SK-N-SH treated with all-trans-retinoic acid at 6 μM for 48 hours (cell line): Measurements from ENCODE around the gene POLD1.

ENCODE experiments used
- CSDC2 ChIP-seq: fragments of 250-450 bp; sonication (Bioruptor Pico); IDR thresholded peaks from 2 replicates; pipeline ENCODE4 v1.5.0; 2020; ENCODE audit warnings: mild to moderate bottlenecking, moderate library complexity
- CSRNP3 ChIP-seq: fragments of 250-450 bp; sonication (Bioruptor Pico); IDR thresholded peaks from 2 replicates; pipeline ENCODE4 v1.5.1; 2021; ENCODE audit warnings: mild to moderate bottlenecking, moderate library complexity
- ESRRG ChIP-seq: fragments of 250-450 bp; sonication (Bioruptor Pico); IDR thresholded peaks from 2 replicates; pipeline ENCODE4 v1.6.1; 2021; ENCODE audit warnings: mild to moderate bottlenecking
- OSR1 ChIP-seq: fragments of 250-450 bp; sonication (Bioruptor Pico); IDR thresholded peaks from 2 replicates; pipeline ENCODE4 v1.8.0; 2022; ENCODE audit warnings: moderate library complexity, mild to moderate bottlenecking, inconsistent platforms
- RARB ChIP-seq: fragments of 250-450 bp; sonication (Bioruptor Pico); IDR thresholded peaks from 2 replicates; pipeline ENCODE4 v1.8.0; 2021; ENCODE audit warnings: mild to moderate bottlenecking, moderate library complexity
- TOX ChIP-seq: fragments of 250-450 bp; sonication (Bioruptor Pico); IDR thresholded peaks from 2 replicates; pipeline ENCODE4 v1.8.0; 2021; ENCODE audit warnings: mild to moderate bottlenecking, moderate library complexity, borderline replicate concordance
- ZFP30 ChIP-seq: fragments of 450-650 bp; formaldehyde crosslinking; IDR thresholded peaks from 2 replicates; pipeline ENCODE4 v1.5.0; 2022; ENCODE audit warnings: mild to moderate bottlenecking, moderate library complexity
- ZNF565 ChIP-seq: fragments of 450-650 bp; formaldehyde crosslinking; conservative IDR thresholded peaks from 2 replicates; pipeline ENCODE4 v1.5.0; 2020; ENCODE audit warnings: low read depth, mild to moderate bottlenecking, moderate library complexity
- TF ChIP-seq, protein P1 (sequence below): fragments of 250-450 bp; sonication (Bioruptor Pico); IDR thresholded peaks from 2 replicates; pipeline ENCODE4 v1.8.0; 2020; ENCODE audit warnings: mild to moderate bottlenecking, moderate library complexity, borderline replicate concordance

GRCh38 chr19:50365434-50366306 lies 18.5 kb upstream of the POLD1 start, which contains the start of gene NAPSA:
- TF ChIP-seq, protein P1, sequence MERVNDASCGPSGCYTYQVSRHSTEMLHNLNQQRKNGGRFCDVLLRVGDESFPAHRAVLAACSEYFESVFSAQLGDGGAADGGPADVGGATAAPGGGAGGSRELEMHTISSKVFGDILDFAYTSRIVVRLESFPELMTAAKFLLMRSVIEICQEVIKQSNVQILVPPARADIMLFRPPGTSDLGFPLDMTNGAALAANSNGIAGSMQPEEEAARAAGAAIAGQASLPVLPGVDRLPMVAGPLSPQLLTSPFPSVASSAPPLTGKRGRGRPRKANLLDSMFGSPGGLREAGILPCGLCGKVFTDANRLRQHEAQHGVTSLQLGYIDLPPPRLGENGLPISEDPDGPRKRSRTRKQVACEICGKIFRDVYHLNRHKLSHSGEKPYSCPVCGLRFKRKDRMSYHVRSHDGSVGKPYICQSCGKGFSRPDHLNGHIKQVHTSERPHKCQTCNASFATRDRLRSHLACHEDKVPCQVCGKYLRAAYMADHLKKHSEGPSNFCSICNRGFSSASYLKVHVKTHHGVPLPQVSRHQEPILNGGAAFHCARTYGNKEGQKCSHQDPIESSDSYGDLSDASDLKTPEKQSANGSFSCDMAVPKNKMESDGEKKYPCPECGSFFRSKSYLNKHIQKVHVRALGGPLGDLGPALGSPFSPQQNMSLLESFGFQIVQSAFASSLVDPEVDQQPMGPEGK (CRISPR knock-in tag), result no peak
- no peak for TF ChIP-seq CSDC2
- TF ChIP-seq OSR1 (CRISPR knock-in tag), result no peak
- no peak for TF ChIP-seq TOX (CRISPR knock-in tag)
- TF ChIP-seq ZFP30 (CRISPR knock-in tag), result no peak
- TF ChIP-seq ZNF565 (CRISPR knock-in tag), result no peak
- TF ChIP-seq RARB (CRISPR knock-in tag), result no peak
- TF ChIP-seq CSRNP3, result no peak
- TF ChIP-seq ESRRG (CRISPR knock-in tag), result no peak
